Lung (tissue), 12 donors: Measurements from ENCODE around the gene INHBE. TPM values are rescaled to one million over a fixed set of nuclear protein-coding genes. Genes with fewer than 3 reads are reported as not detected.
A peak's percentile ranks its signal among the peaks of the same experiment; 100 is the strongest.

Experiments used
- ATAC-seq: fragments of 200-7000 bp; cut with Tn5 transposase; one replicate; pipeline ENCODE4 v1.9.1; 2020; ENCODE audit warnings: moderate number of reproducible peaks; ENCODE audit not compliant: insufficient read depth, low FRiP score
- DNase-seq, 3 donors: peaks; one replicate each; pipeline ENCODE4 v3.0.0-alpha.2; 2013 to 2017
- H3K27ac ChIP-seq, 2 donors: one replicate each; pipeline ENCODE4 v1.5.1; 2013; ENCODE audit warnings: mild to moderate bottlenecking in 2 of 2, moderate library complexity in 2 of 2, control low read depth in 1 of 2, inconsistent platforms in 1 of 2, low read depth in 1 of 2, low read length in 1 of 2
- H3K27me3 ChIP-seq, 3 donors: one replicate each; pipeline ENCODE4 v1.5.1; 2013; ENCODE audit warnings: low read length in 2 of 3; ENCODE audit not compliant: control insufficient read depth in 3 of 3, insufficient read depth in 3 of 3
- H3K36me3 ChIP-seq, 4 donors: one replicate each; pipeline ENCODE4 v1.5.1; 2013; ENCODE audit warnings: low read length in 4 of 4, mild to moderate bottlenecking in 1 of 4, moderate library complexity in 1 of 4; ENCODE audit not compliant: control insufficient read depth in 4 of 4, insufficient read depth in 4 of 4
- H3K4me1 ChIP-seq, 5 donors: one replicate each; pipeline ENCODE4 v1.5.1; 2013; ENCODE audit warnings: low read length in 5 of 5, mild to moderate bottlenecking in 2 of 5, moderate library complexity in 1 of 5; ENCODE audit not compliant: control insufficient read depth in 5 of 5, insufficient read depth in 5 of 5
- H3K4me3 ChIP-seq: one replicate; pipeline ENCODE4 v1.5.1; 2013; ENCODE audit warnings: mild to moderate bottlenecking, control low read depth, moderate library complexity
- H3K9ac ChIP-seq, 2 donors: one replicate each; pipeline ENCODE4 v1.5.1; 2013; ENCODE audit warnings: low read length in 2 of 2, control low read depth in 1 of 2; ENCODE audit not compliant: insufficient read depth in 1 of 2
- H3K9me3 ChIP-seq, 4 donors: one replicate each; pipeline ENCODE4 v1.5.1; 2013; ENCODE audit warnings: low read length in 3 of 4, mild to moderate bottlenecking in 1 of 4, moderate library complexity in 1 of 4; ENCODE audit not compliant: control insufficient read depth in 4 of 4, insufficient read depth in 3 of 4
- WGBS, 2 donors: extraction: QIAGEN DNeasy Blood & Tissue Kit; methylation state at CpG; one replicate each; pipeline ENCODE4 v1.1.7; 2013; 5-methylcytosine and 5-hydroxymethylcytosine counted together
- polyA plus RNA-seq, 2 donors: library from polyadenylated mRNA; stranded (reverse); fragments of 200-250 nt; gene quantifications; one replicate each; pipeline ENCODE4 v1.2.1, GENCODE V29; 2013
- total RNA-seq, 2 donors: library from RNA; depleted of rRNA in 1 of 2; stranded (reverse); fragments of >200 nt in 1 of 2; gene quantifications; one replicate each; pipeline ENCODE4 v1.2.1, GENCODE V29; 2014 to 2021
- TF ChIP-seq, protein P1 (sequence below): IDR thresholded peaks from 2 replicates; pipeline ENCODE4 v1.5.1; 2012; ENCODE audit warnings: mild to moderate bottlenecking; ENCODE audit errors: control extremely low read depth, extremely low read depth
- donor health status: control.
- donor health status: control.
- donor health status: Bipolar disorder and iron deficiency.
- donor health status: healthy.
- donor health status: DM: yes; HTN: yes; CAD: no.

INHBE gene
- total and polyA plus RNA-seq, 4 donors, result 0.12 TPM; not detected in 3

DNA sequence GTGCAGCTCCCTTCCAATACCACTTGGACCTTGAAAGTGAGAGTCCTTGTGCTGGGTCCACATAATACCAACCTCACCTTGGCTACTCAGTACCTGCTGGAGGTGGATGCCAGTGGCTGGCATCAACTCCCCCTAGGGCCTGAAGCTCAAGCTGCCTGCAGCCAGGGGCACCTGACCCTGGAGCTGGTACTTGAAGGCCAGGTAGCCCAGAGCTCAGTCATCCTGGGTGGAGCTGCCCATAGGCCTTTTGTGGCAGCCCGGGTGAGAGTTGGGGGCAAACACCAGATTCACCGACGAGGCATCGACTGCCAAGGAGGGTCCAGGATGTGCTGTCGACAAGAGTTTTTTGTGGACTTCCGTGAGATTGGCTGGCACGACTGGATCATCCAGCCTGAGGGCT lies 5.7 kb upstream of the INHBE start:
- Histone ChIP-seq H3K4me1 (no peaks in the 10 kb centered on the region), H3K9ac (no peak overlapping the region), H3K27me3 (no peaks in the 10 kb centered on the region), H3K4me3 (no peak overlapping the region), H3K9me3 (no peaks in the 10 kb centered on the region), H3K36me3 (no peaks in the 10 kb centered on the region), H3K27ac (no peak overlapping the region)
- DNase-seq, result no peak
- TF ChIP-seq, protein P1, sequence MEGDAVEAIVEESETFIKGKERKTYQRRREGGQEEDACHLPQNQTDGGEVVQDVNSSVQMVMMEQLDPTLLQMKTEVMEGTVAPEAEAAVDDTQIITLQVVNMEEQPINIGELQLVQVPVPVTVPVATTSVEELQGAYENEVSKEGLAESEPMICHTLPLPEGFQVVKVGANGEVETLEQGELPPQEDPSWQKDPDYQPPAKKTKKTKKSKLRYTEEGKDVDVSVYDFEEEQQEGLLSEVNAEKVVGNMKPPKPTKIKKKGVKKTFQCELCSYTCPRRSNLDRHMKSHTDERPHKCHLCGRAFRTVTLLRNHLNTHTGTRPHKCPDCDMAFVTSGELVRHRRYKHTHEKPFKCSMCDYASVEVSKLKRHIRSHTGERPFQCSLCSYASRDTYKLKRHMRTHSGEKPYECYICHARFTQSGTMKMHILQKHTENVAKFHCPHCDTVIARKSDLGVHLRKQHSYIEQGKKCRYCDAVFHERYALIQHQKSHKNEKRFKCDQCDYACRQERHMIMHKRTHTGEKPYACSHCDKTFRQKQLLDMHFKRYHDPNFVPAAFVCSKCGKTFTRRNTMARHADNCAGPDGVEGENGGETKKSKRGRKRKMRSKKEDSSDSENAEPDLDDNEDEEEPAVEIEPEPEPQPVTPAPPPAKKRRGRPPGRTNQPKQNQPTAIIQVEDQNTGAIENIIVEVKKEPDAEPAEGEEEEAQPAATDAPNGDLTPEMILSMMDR, result no peak
- WGBS, 2 donors, result 95 to 97% methylated on average over 7 of the region's 7 CpGs
- ATAC-seq, result no peak

GRCh38 chr12:57450057-57450456 lies 5.0 kb upstream of the INHBE start:
- Histone ChIP-seq H3K9me3 (no peaks in the 10 kb centered on the region), H3K27ac (no peak overlapping the region), H3K36me3 (no peaks in the 10 kb centered on the region), H3K9ac (no peak overlapping the region), H3K27me3 (no peaks in the 10 kb centered on the region), H3K4me3 (no peak overlapping the region), H3K4me1 (no peaks in the 10 kb centered on the region)
- DNase-seq (no peak), ATAC-seq (no peak)
- TF ChIP-seq, protein P1, result no peak
- 78 to 97% methylated on average over 3 of the region's 3 CpGs for WGBS, 2 donors

GRCh38 chr12:57451233-57451778 lies 3.8 kb upstream of the INHBE start:
- 77 to 83% methylated on average over 6 of the region's 6 CpGs for whole genome bisulfite sequencing, 2 donors
- ATAC-seq (no peak), DNase-seq (no peak)
- H3K27me3 ChIP-seq, result no peaks in the 10 kb centered on the region
- no peaks in the 10 kb centered on the region for H3K36me3 ChIP-seq
- H3K4me3 ChIP-seq, result no peak overlapping the region
- H3K27ac ChIP-seq, result peak overlapping the region in 1 of 2 donors; percentile 27
- H3K9me3 ChIP-seq, result no peaks in the 10 kb centered on the region
- no peak overlapping the region for H3K9ac ChIP-seq
- H3K4me1 ChIP-seq, result no peaks in the 10 kb centered on the region
- TF ChIP-seq, protein P1, result no peak
